ENCODE measurements around the gene MAF.
A peak's percentile ranks its signal among the peaks of the same experiment; 100 is the strongest.

The MAF gene

GRCh38 chr16:79598348-79599181 lies 2.0 kb downstream of the MAF start:
- H3K4me1 ChIP-seq (ENCODE audit: low read length), result no peaks in the 10 kb centered on the region
- peaks cover 55% of the 10 kb centered on the region for H3F3A ChIP-seq (ENCODE audit: insufficient read depth, low read length)
- peak overlapping the region; percentile 79 for H3K27ac ChIP-seq (ENCODE audit: low read length)
- peak overlapping the region; percentile 79 for H3K4me3 ChIP-seq (ENCODE audit: low read length)
- 0 out of 2 replicates have a peak, but pooled peaks cover 7% of the 10 kb centered on the region for H3K36me3 ChIP-seq (replicated peaks; ENCODE audit: insufficient read depth, low read length)
- 0 out of 2 replicates have a peak, but pooled peaks cover 4% of the 10 kb centered on the region for H4K20me1 ChIP-seq (ENCODE audit: insufficient read depth, low read length)
- TF ChIP-seq EZH2phosphoT487 (IDR thresholded peaks at IDR 0.05; ENCODE audit: low read length), result no peak
- TF ChIP-seq EZH2 (optimal IDR thresholded peaks at IDR 0.05; ENCODE audit: low read depth, low read length), result no peak
- TF ChIP-seq, protein P1, sequence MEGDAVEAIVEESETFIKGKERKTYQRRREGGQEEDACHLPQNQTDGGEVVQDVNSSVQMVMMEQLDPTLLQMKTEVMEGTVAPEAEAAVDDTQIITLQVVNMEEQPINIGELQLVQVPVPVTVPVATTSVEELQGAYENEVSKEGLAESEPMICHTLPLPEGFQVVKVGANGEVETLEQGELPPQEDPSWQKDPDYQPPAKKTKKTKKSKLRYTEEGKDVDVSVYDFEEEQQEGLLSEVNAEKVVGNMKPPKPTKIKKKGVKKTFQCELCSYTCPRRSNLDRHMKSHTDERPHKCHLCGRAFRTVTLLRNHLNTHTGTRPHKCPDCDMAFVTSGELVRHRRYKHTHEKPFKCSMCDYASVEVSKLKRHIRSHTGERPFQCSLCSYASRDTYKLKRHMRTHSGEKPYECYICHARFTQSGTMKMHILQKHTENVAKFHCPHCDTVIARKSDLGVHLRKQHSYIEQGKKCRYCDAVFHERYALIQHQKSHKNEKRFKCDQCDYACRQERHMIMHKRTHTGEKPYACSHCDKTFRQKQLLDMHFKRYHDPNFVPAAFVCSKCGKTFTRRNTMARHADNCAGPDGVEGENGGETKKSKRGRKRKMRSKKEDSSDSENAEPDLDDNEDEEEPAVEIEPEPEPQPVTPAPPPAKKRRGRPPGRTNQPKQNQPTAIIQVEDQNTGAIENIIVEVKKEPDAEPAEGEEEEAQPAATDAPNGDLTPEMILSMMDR (IDR thresholded peaks at IDR 0.05; ENCODE audit: low read length), result no peak; the same call in 1 of the 2 replicates
- H3K79me2 ChIP-seq (ENCODE audit: low read length), result peaks cover 54% of the 10 kb centered on the region
- H3K9me3 ChIP-seq (replicated peaks; ENCODE audit: insufficient read depth, low read length), result no peaks in the 10 kb centered on the region
- no peaks in the 10 kb centered on the region for H3K27me3 ChIP-seq (replicated peaks; ENCODE audit: insufficient read depth, low read length)
- peak overlapping the region; percentile 88 for H3K9ac ChIP-seq (ENCODE audit: low read length)
- H3K9me2 ChIP-seq (replicated peaks; ENCODE audit: insufficient read depth, low read length), result no peaks in the 10 kb centered on the region
- DNase-seq, result peak; percentile 28
- no peak overlapping the region for H2AFZ ChIP-seq (ENCODE audit: low read length)
- H3K4me2 ChIP-seq (ENCODE audit: low read depth, low read length), result no peak overlapping the region

DNA sequence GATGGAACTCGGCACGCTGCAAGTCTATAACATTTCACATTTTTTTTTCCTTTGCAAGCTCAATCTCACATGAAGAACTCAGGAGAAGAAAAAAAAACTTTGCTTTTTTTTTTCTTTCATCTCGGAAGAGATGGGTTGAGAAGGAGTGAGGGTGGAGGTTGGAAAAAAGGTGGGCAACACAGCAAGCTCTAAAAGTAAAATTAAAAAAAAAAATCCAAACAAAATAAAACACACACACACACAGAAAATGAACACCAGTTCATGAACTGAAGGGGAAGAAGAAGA lies 2.5 kb downstream of the MAF start:
- no peak overlapping the region for H2AFZ ChIP-seq (ENCODE audit: low read length)
- H3K9ac ChIP-seq (ENCODE audit: low read length), result peak overlapping the region; percentile 88

DNA sequence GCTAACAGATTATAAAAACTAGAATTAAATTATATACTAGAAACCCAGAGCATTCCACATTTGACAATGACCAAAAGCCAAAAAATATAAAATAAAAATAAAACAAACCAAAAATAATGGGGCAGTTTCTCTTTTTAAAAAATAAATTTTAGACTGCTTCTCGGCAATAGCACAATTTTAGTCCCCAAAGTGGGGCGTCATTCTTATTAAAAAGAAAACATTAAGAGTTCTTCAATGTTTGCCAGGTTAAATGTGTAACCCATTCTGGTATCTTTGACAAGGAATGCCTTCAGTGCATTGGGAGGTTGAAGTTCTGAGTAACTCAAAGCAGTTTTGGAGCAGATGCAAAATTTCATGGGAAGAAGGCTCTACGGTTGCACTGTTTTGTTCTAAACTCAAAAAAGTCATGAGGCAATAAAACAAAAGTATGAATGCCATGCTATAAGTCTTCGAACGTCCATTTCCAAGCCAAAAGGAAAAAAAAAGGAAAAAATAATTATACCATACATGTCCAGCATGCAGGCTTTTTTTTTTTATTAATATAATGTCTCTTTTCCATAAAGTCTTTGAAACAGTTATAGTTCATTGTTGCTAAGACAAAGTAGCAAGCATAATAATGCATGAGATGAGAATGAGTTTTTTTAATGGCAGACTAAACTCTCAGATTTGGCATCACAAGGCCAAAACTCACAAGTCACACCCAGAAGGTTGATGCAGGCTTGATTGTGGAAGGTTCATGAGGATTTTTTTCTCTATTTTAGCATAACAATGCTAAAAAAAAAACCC lies 3.1 kb downstream of the MAF start:
- H3K27me3 ChIP-seq (replicated peaks; ENCODE audit: insufficient read depth, low read length), result no peaks in the 10 kb centered on the region
- no peaks in the 10 kb centered on the region for H3K4me1 ChIP-seq (ENCODE audit: low read length)
- peaks cover 57% of the 10 kb centered on the region for H3F3A ChIP-seq (ENCODE audit: insufficient read depth, low read length)
- H3K9me2 ChIP-seq (replicated peaks; ENCODE audit: insufficient read depth, low read length), result no peaks in the 10 kb centered on the region
- H2AFZ ChIP-seq (ENCODE audit: low read length), result no peak overlapping the region
- H3K79me2 ChIP-seq (ENCODE audit: low read length), result peaks cover 54% of the 10 kb centered on the region
- no peaks in the 10 kb centered on the region for H3K9me3 ChIP-seq (replicated peaks; ENCODE audit: insufficient read depth, low read length)
- peak overlapping the region; percentile 79 for H3K27ac ChIP-seq (ENCODE audit: low read length)
- 0 out of 2 replicates have a peak, but pooled peaks cover 4% of the 10 kb centered on the region for H4K20me1 ChIP-seq (ENCODE audit: insufficient read depth, low read length)
- DNase-seq, result no peak
- peak overlapping the region; percentile 51; the same call in 1 of the 2 replicates for H3K4me2 ChIP-seq (ENCODE audit: low read depth, low read length)
- peak overlapping the region; percentile 79 for H3K4me3 ChIP-seq (ENCODE audit: low read length)
- TF ChIP-seq, protein P1 (IDR thresholded peaks at IDR 0.05; ENCODE audit: low read length), result no peak
- TF ChIP-seq EZH2phosphoT487 (IDR thresholded peaks at IDR 0.05; ENCODE audit: low read length) (no peak), EZH2 (optimal IDR thresholded peaks at IDR 0.05; ENCODE audit: low read depth, low read length) (no peak)
- 0 out of 2 replicates have a peak, but pooled peaks cover 7% of the 10 kb centered on the region for H3K36me3 ChIP-seq (replicated peaks; ENCODE audit: insufficient read depth, low read length)
- H3K9ac ChIP-seq (ENCODE audit: low read length), result peak overlapping the region; percentile 88

More for the DNA sequence above, 2.5 kb downstream of the MAF start:
- H3F3A ChIP-seq (ENCODE audit: insufficient read depth, low read length), result peaks cover 57% of the 10 kb centered on the region
- TF ChIP-seq EZH2 (optimal IDR thresholded peaks at IDR 0.05; ENCODE audit: low read depth, low read length) (no peak), EZH2phosphoT487 (IDR thresholded peaks at IDR 0.05; ENCODE audit: low read length) (no peak)
- TF ChIP-seq, protein P1 (IDR thresholded peaks at IDR 0.05; ENCODE audit: low read length), result no peak
- H3K79me2 ChIP-seq (ENCODE audit: low read length), result peaks cover 54% of the 10 kb centered on the region
- H3K9me2 ChIP-seq (replicated peaks; ENCODE audit: insufficient read depth, low read length), result no peaks in the 10 kb centered on the region
- H3K27me3 ChIP-seq (replicated peaks; ENCODE audit: insufficient read depth, low read length), result no peaks in the 10 kb centered on the region
- H3K4me1 ChIP-seq (ENCODE audit: low read length), result no peaks in the 10 kb centered on the region
- 0 out of 2 replicates have a peak overlapping the region, but pooled peaks have one; percentile 6 for H3K4me2 ChIP-seq (ENCODE audit: low read depth, low read length)
- peak overlapping the region; percentile 79 for H3K4me3 ChIP-seq (ENCODE audit: low read length)
- H3K36me3 ChIP-seq (replicated peaks; ENCODE audit: insufficient read depth, low read length), result 0 out of 2 replicates have a peak, but pooled peaks cover 7% of the 10 kb centered on the region
- H3K9me3 ChIP-seq (replicated peaks; ENCODE audit: insufficient read depth, low read length), result no peaks in the 10 kb centered on the region
- H3K27ac ChIP-seq (ENCODE audit: low read length), result peak overlapping the region; percentile 79
- no peak for DNase-seq
- H4K20me1 ChIP-seq (ENCODE audit: insufficient read depth, low read length), result 0 out of 2 replicates have a peak, but pooled peaks cover 4% of the 10 kb centered on the region
